ENCODE results near the gene HMG20B. TPM values are rescaled to one million over a fixed set of nuclear protein-coding genes. Genes with fewer than 3 reads are reported as not detected.
"Not testable (repeated sequence)": the region's sequence is repeated elsewhere in the genome, so short reads cannot be mapped to it uniquely, and the experiment has no call there.

Gene HMG20B
- total RNA-seq, 1 donor from 2014 or later, result 72.9 TPM

- intact Hi-C loops (cut with DNase I), result no loop called here
- ATAC-seq, result no peak
- DNase-seq (ENCODE audit: low spot score), result no peak
Measured at GRCh38 chr19:3550947-3551791, 21.6 kb upstream of the HMG20B start.

- no peak for ATAC-seq
- intact Hi-C loops (cut with DNase I), result no loop called here
- no peak for DNase-seq (ENCODE audit: low spot score)
Measured at GRCh38 chr19:3551792-3552095, 21.0 kb upstream of the HMG20B start.

- intact Hi-C loops (cut with DNase I), result no loop called here
- ATAC-seq (no peak), DNase-seq (ENCODE audit: low spot score) (no peak)
Measured at GRCh38 chr19:3554254-3555083, 18.3 kb upstream of the HMG20B start.

GRCh38 chr19:3555653-3556422, 16.9 kb upstream of the HMG20B start:
- intact Hi-C loops (cut with DNase I), result no loop called here
- DNase-seq (ENCODE audit: low spot score), result no peak
- no peak for ATAC-seq

GRCh38 chr19:3556423-3556977, 16.2 kb upstream of the HMG20B start:
- intact Hi-C loops (cut with DNase I), result no loop called here
- no peak for ATAC-seq
- no peak for DNase-seq (ENCODE audit: low spot score)

- intact Hi-C loops (cut with DNase I), result no loop called here
- DNase-seq (ENCODE audit: low spot score) (no peak), ATAC-seq (no peak)
Measured at GRCh38 chr19:3556978-3557460, 15.7 kb upstream of the HMG20B start.

- ATAC-seq (peak; percentile 98), DNase-seq (ENCODE audit: low spot score) (peak; percentile 97)
- intact Hi-C loops (cut with DNase I), result no loop called here
Measured at GRCh38 chr19:3557461-3558248, 15.1 kb upstream of the HMG20B start, which contains the start of gene MFSD12. Gene MFSD12 (minus strand): TSS chr19:3557586. CDS start chr19:3557403, 183 bp downstream.

GRCh38 chr19:3563709-3564524, 8.8 kb upstream of the HMG20B start:
- DNase-seq (ENCODE audit: low spot score), result no peak
- ATAC-seq, result no peak
- intact Hi-C loops (cut with DNase I), result no loop called here

GRCh38 chr19:3565139-3565538, 7.6 kb upstream of the HMG20B start:
- intact Hi-C loops (cut with DNase I), result no loop called here
- no peak for DNase-seq (ENCODE audit: low spot score)
- no peak for ATAC-seq

GRCh38 chr19:3570042-3570441, 2.7 kb upstream of the HMG20B start:
- intact Hi-C loops (cut with DNase I); DNase-seq (ENCODE audit: low spot score); ATAC-seq: not testable (repeated sequence)

- DNase-seq (ENCODE audit: low spot score) (no peak), ATAC-seq (no peak)
- intact Hi-C loops (cut with DNase I), result no loop called here
Measured at GRCh38 chr19:3570606-3571011, 2.1 kb upstream of the HMG20B start.

GRCh38 chr19:3572132-3572854, 451 bp upstream of the HMG20B start:
- intact Hi-C loops (cut with DNase I), result no loop called here
- ATAC-seq, result peak; percentile 97
- peak; percentile 100 for DNase-seq (ENCODE audit: low spot score)

- DNase-seq (ENCODE audit: low spot score) (peak; percentile 75), ATAC-seq (peak; percentile 0)
- intact Hi-C loops (cut with DNase I), result no loop called here
Measured at GRCh38 chr19:3573162-3573857, 566 bp downstream of the HMG20B start.

GRCh38 chr19:3573858-3574637, 1.3 kb downstream of the HMG20B start:
- ATAC-seq, result no peak
- DNase-seq (ENCODE audit: low spot score), result peak; percentile 91
- intact Hi-C loops (cut with DNase I), result no loop called here

GRCh38 chr19:3575260-3575741, 2.6 kb downstream of the HMG20B start:
- no peak for ATAC-seq
- intact Hi-C loops (cut with DNase I), result no loop called here

More at GRCh38 chr19:3575260-3575741, 2.6 kb downstream of the HMG20B start:
- DNase-seq (ENCODE audit: low spot score), result no peak
